ENCODE measurements around the gene CBLC. TPM values are rescaled to one million over a fixed set of nuclear protein-coding genes. Genes with fewer than 3 reads are reported as not detected.
A peak's percentile ranks its signal among the peaks of the same experiment; 100 is the strongest.

CBLC gene
- total and polyA plus RNA-seq, 10 of the 15 experiments (the other 5 are each of a cell fraction or from before 2014, with no cell fraction given), result not detected

DNA sequence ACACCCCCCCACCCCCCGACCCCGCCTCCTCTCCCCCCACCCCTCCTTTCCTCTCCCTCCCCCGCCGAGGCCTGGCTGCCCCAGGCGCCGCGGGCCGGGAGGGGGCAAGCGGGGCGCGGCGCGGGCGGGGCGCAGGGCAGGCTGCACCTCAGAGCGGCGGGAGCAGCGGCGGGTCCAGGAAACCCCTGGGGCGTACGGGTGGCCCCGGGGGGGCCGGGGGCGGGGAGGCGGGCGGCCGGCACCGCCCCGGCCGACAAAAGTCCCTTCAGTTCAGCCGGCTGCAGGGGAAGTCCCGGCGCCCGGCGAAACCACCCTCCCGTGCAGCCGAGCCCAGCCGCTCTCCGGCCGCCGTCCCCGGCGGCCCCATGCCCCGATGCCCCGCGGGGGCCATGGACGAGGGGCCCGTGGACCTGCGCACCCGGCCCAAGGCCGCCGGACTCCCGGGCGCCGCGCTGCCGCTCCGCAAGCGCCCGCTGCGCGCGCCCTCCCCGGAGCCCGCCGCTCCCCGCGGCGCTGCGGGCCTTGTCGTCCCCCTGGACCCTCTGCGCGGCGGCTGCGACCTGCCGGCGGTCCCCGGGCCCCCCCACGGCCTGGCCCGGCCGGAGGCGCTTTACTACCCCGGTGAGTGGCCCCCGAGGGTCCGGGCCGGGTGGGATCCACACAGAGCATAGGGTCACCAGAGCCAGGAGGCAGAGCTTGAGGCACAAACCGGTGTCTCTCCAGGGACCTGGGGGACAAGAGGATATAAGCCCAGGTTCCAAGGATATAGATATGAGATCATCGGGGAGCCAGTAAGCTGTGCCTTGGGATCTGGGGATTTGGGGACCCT lies 29.1 kb upstream of the CBLC start, which contains the start of gene BCL3 (continued):
- no peak; the same call in 1 of the 2 replicates for TF ChIP-seq RB1 (IDR thresholded peaks at IDR 0.05; ENCODE audit: borderline replicate concordance)
- no peak for TF ChIP-seq MYB (IDR thresholded peaks at IDR 0.05; ENCODE audit: borderline replicate concordance, low read depth, low read length)
- TF ChIP-seq, protein P1, sequence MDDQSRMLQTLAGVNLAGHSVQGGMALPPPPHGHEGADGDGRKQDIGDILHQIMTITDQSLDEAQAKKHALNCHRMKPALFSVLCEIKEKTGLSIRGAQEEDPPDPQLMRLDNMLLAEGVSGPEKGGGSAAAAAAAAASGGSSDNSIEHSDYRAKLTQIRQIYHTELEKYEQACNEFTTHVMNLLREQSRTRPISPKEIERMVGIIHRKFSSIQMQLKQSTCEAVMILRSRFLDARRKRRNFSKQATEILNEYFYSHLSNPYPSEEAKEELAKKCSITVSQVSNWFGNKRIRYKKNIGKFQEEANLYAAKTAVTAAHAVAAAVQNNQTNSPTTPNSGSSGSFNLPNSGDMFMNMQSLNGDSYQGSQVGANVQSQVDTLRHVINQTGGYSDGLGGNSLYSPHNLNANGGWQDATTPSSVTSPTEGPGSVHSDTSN (IDR thresholded peaks at IDR 0.05; ENCODE audit: insufficient replicate concordance, low read depth, low read length), result no peak
- no peak for TF ChIP-seq TCF7 (IDR thresholded peaks at IDR 0.05; ENCODE audit: borderline replicate concordance)
- no peak for TF ChIP-seq STAT1 (conservative IDR thresholded peaks at IDR 0.05)
- TF ChIP-seq, protein P2, sequence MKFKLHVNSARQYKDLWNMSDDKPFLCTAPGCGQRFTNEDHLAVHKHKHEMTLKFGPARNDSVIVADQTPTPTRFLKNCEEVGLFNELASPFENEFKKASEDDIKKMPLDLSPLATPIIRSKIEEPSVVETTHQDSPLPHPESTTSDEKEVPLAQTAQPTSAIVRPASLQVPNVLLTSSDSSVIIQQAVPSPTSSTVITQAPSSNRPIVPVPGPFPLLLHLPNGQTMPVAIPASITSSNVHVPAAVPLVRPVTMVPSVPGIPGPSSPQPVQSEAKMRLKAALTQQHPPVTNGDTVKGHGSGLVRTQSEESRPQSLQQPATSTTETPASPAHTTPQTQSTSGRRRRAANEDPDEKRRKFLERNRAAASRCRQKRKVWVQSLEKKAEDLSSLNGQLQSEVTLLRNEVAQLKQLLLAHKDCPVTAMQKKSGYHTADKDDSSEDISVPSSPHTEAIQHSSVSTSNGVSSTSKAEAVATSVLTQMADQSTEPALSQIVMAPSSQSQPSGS (IDR thresholded peaks at IDR 0.05; ENCODE audit: low read length), result no peak
- TF ChIP-seq, protein P3, sequence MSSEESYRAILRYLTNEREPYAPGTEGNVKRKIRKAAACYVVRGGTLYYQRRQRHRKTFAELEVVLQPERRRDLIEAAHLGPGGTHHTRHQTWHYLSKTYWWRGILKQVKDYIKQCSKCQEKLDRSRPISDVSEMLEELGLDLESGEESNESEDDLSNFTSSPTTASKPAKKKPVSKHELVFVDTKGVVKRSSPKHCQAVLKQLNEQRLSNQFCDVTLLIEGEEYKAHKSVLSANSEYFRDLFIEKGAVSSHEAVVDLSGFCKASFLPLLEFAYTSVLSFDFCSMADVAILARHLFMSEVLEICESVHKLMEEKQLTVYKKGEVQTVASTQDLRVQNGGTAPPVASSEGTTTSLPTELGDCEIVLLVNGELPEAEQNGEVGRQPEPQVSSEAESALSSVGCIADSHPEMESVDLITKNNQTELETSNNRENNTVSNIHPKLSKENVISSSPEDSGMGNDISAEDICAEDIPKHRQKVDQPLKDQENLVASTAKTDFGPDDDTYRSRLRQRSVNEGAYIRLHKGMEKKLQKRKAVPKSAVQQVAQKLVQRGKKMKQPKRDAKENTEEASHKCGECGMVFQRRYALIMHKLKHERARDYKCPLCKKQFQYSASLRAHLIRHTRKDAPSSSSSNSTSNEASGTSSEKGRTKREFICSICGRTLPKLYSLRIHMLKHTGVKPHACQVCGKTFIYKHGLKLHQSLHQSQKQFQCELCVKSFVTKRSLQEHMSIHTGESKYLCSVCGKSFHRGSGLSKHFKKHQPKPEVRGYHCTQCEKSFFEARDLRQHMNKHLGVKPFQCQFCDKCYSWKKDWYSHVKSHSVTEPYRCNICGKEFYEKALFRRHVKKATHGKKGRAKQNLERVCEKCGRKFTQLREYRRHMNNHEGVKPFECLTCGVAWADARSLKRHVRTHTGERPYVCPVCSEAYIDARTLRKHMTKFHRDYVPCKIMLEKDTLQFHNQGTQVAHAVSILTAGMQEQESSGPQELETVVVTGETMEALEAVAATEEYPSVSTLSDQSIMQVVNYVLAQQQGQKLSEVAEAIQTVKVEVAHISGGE (CRISPR knock-in tag; IDR thresholded peaks at IDR 0.05), result no peak
- TF ChIP-seq POLR2AphosphoS5 (IDR thresholded peaks at IDR 0.05; ENCODE audit: low read length), result peak; percentile 41; the same call in 1 of the 2 replicates
- peak; percentile 39; the same call in 1 of the 2 replicates for TF ChIP-seq PAX5 (IDR thresholded peaks at IDR 0.05; ENCODE audit: borderline replicate concordance, low read depth, low read length)
- TF ChIP-seq, protein P4, sequence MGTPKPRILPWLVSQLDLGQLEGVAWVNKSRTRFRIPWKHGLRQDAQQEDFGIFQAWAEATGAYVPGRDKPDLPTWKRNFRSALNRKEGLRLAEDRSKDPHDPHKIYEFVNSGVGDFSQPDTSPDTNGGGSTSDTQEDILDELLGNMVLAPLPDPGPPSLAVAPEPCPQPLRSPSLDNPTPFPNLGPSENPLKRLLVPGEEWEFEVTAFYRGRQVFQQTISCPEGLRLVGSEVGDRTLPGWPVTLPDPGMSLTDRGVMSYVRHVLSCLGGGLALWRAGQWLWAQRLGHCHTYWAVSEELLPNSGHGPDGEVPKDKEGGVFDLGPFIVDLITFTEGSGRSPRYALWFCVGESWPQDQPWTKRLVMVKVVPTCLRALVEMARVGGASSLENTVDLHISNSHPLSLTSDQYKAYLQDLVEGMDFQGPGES (IDR thresholded peaks at IDR 0.05), result no peak
- 0 out of 2 replicates have a peak, but pooled peaks have one; percentile 12 for TF ChIP-seq POLR2AphosphoS2 (IDR thresholded peaks at IDR 0.05; ENCODE audit: low read depth, low read length)
- TF ChIP-seq TCF12 (IDR thresholded peaks at IDR 0.05; ENCODE audit: low read depth, low read length), result peak; percentile 65
- no peak for TF ChIP-seq SP1 (IDR thresholded peaks at IDR 0.05; ENCODE audit: low read depth, low read length)
- no peak for TF ChIP-seq ZBED1 (IDR thresholded peaks at IDR 0.05; ENCODE audit: borderline replicate concordance)

Measured in GM12878 (cell line).